HCT116 (cell line): Measurements from ENCODE around the gene KIFC3. TPM values are rescaled to one million over a fixed set of nuclear protein-coding genes. Genes with fewer than 3 reads are reported as not detected.

Experiments used
- ATAC-seq: fragments of 200-7000 bp; cut with Tn5 transposase; 2 replicates; pipeline ENCODE4 v1.9.1; 2020; ENCODE audit warnings: mild to moderate bottlenecking, moderate library complexity
- BruUV-seq: library from RNA; stranded (reverse); fragments of 400-500 nt; replicated peaks from 2 replicates; lab custom pipeline; 2021; lab: Mats Ljungman, UMichigan
- CTCF ChIA-PET: fragments of 300-600 bp; sonication (Branson Sonifier 250); formaldehyde crosslinking; loops from one replicate; lab custom pipeline; 2021; ENCODE audit warnings: antibody characterized with exemption; lab: Charles Lee
- POLR2A ChIA-PET: fragments of 300-600, 350-600 bp; sonication (Branson Sonifier 250); formaldehyde crosslinking; loops from one replicate; lab custom pipeline; 2021; ENCODE audit warnings: antibody characterized with exemption; lab: Charles Lee
- RAD21 ChIA-PET, 2 experiments: fragments of 300-600 bp; sonication (Branson Sonifier 250); formaldehyde crosslinking; loops; one replicate each; lab custom pipeline; 2023; ENCODE audit warnings: low total read pairs in 2 of 2; ENCODE audit not compliant: uncharacterized antibody in 2 of 2, unreplicated experiment in 2 of 2, low non-redundant PET in 1 of 2; lab: Charles Lee
- DNase-seq: peaks from one replicate; pipeline ENCODE4 v3.0.0-alpha.2; 2010; ENCODE audit warnings: low read depth, low spot score
- H2AFZ ChIP-seq: fragments of 200-600 bp; shearing (Covaris generic), sonication (generic); 2 replicates; pipeline ENCODE4 v1.6.1; 2017; ENCODE audit warnings: low read depth, mixed run types, mixed read lengths, antibody characterized with exemption, low read length; ENCODE audit not compliant: poor library complexity, severe bottlenecking
- H3K27ac ChIP-seq: 2 replicates; pipeline ENCODE4 v1.5.1; 2012; ENCODE audit warnings: low read depth, low read length
- H3K27me3 ChIP-seq: fragments of 200-600 bp; sonication (generic); 2 replicates; pipeline ENCODE4 v1.6.1; 2016; ENCODE audit warnings: mixed run types, low read length, mixed read lengths; ENCODE audit not compliant: insufficient read depth
- H3K36me3 ChIP-seq, 2 experiments: fragments of 200-500 bp in 1 of 2; fragments of 200-600 bp in 1 of 2; sonication (Bioruptor generic) in 1 of 2; sonication (generic) in 1 of 2; 2 replicates each; pipeline versions ENCODE4 v1.5.1 to v1.6.1; 2014 to 2016; ENCODE audit warnings: low read length in 2 of 2, inconsistent platforms in 1 of 2, mixed read lengths in 1 of 2, mixed run types in 1 of 2; ENCODE audit not compliant: insufficient read depth in 2 of 2, control insufficient read depth in 1 of 2
- H3K4me1 ChIP-seq, 2 experiments: fragments of 200-600 bp in 1 of 2; sonication (generic) in 1 of 2; 2 replicates each; pipeline versions ENCODE4 v1.5.1 to v1.6.1; 2012 to 2017; ENCODE audit warnings: low read length in 2 of 2, inconsistent platforms in 1 of 2, mild to moderate bottlenecking in 1 of 2, mixed read lengths in 1 of 2, mixed run types in 1 of 2, moderate library complexity in 1 of 2; ENCODE audit not compliant: insufficient read depth in 2 of 2, control insufficient read depth in 1 of 2
- H3K4me2 ChIP-seq: fragments of 200-600 bp; sonication (generic); 2 replicates; pipeline ENCODE4 v1.6.1; 2017; ENCODE audit warnings: mixed run types, low read length, mixed read lengths
- H3K4me3 ChIP-seq, 2 experiments: fragments of 200-600 bp in 1 of 2; sonication (generic) in 1 of 2; replicated peaks in 1 of 2; 2 replicates each; pipeline ENCODE4 v1.5.1; 2011 to 2016; ENCODE audit warnings: low read length in 2 of 2, control low read depth in 1 of 2, low read depth in 1 of 2, mild to moderate bottlenecking in 1 of 2, mixed read lengths in 1 of 2, mixed run types in 1 of 2
- H3K79me2 ChIP-seq: fragments of 200-600 bp; sonication (generic); 2 replicates; pipeline ENCODE4 v1.6.1; 2017; ENCODE audit warnings: mild to moderate bottlenecking, mixed run types, low read length, moderate library complexity, mixed read lengths; ENCODE audit not compliant: insufficient read depth
- H3K9ac ChIP-seq: fragments of 200-600 bp; sonication (generic); 2 replicates; pipeline ENCODE4 v1.6.1; 2016; ENCODE audit warnings: low read length, mixed read lengths
- H3K9me2 ChIP-seq: fragments of 200-600 bp; sonication (generic), shearing (Covaris generic); 2 replicates; pipeline ENCODE4 v1.6.1; 2017; ENCODE audit warnings: mixed run types, mild to moderate bottlenecking, moderate library complexity; ENCODE audit not compliant: insufficient read depth
- H3K9me3 ChIP-seq, 2 experiments: fragments of 200-500 bp in 1 of 2; fragments of 200-600 bp in 1 of 2; sonication (Bioruptor generic) in 1 of 2; sonication (generic) in 1 of 2; 2 replicates each; pipeline ENCODE4 v1.6.1; 2014 to 2017; ENCODE audit warnings: low read length in 2 of 2, mixed read lengths in 2 of 2, inconsistent platforms in 1 of 2, low read depth in 1 of 2, mild to moderate bottlenecking in 1 of 2, mixed run types in 1 of 2, moderate library complexity in 1 of 2; ENCODE audit not compliant: control insufficient read depth in 1 of 2, insufficient read depth in 1 of 2
- H4K20me1 ChIP-seq: fragments of 200-600 bp; sonication (generic), shearing (Covaris generic); 2 replicates; pipeline ENCODE4 v1.6.1; 2017; ENCODE audit warnings: mixed run types, mild to moderate bottlenecking, moderate library complexity; ENCODE audit not compliant: insufficient read depth
- CBX3 ChIP-seq: IDR thresholded peaks from 2 replicates; pipeline ENCODE4 v1.6.1; 2012; ENCODE audit warnings: low read depth
- CEBPB ChIP-seq: IDR thresholded peaks from 2 replicates; pipeline ENCODE4 v1.6.1; 2012; ENCODE audit warnings: low read depth
- EGR1 ChIP-seq: IDR thresholded peaks from 2 replicates; pipeline ENCODE4 v1.6.1; 2012; ENCODE audit warnings: low read depth
- EZH2 ChIP-seq: fragments of 200-600 bp; sonication (generic); IDR thresholded peaks from 2 replicates; pipeline ENCODE4 v1.6.1; 2017; ENCODE audit warnings: antibody characterized with exemption, mixed run types
- EZH2phosphoT487 ChIP-seq: fragments of 200-600 bp; IDR thresholded peaks from 2 replicates; pipeline ENCODE4 v1.6.1; 2018; ENCODE audit warnings: antibody characterized with exemption, borderline replicate concordance
- POLR2A ChIP-seq: IDR thresholded peaks from 2 replicates; pipeline ENCODE4 v1.7.0; 2011; ENCODE audit warnings: borderline replicate concordance; ENCODE audit not compliant: insufficient read depth, insufficient read length; ENCODE audit errors: extremely low read depth
- SIN3A ChIP-seq: IDR thresholded peaks from 2 replicates; pipeline ENCODE4 v1.6.1; 2012; ENCODE audit warnings: low read depth
- SRF ChIP-seq: IDR thresholded peaks from 2 replicates; pipeline ENCODE4 v1.6.1; 2012; ENCODE audit warnings: low read depth
- TCF7L2 ChIP-seq: IDR thresholded peaks from 2 replicates; pipeline ENCODE4 v1.7.0; 2011; ENCODE audit warnings: borderline replicate concordance, inconsistent platforms; ENCODE audit not compliant: insufficient read depth, insufficient read length; ENCODE audit errors: extremely low read depth
- ZFX ChIP-seq: fragments of 450-650 bp; IDR thresholded peaks from 2 replicates; pipeline ENCODE4 v1.6.1; 2017
- ZNF274 ChIP-seq: fragments of 200-500 bp; sonication (Bioruptor generic); IDR thresholded peaks from 2 replicates; pipeline ENCODE4 v1.6.1; 2014; ENCODE audit warnings: mild to moderate bottlenecking, low read depth, low read length, inconsistent platforms
- intact Hi-C: fragments of 100-400 bp; cut with micrococcal nuclease; formaldehyde crosslinking; loops from 2 replicates; pipeline ENCODE4 v1.10.0; 2022
- total RNA-seq: library from RNA; stranded (reverse); gene quantifications from one replicate; pipeline ENCODE4 v1.2.1, GENCODE V29; 2021; ENCODE audit not compliant: unreplicated experiment
- TF ChIP-seq, protein P1 (sequence below), 3 experiments: fragments of 200-600 bp in 1 of 3; sonication (generic) in 1 of 3; IDR thresholded peaks in 2 of 3; conservative IDR thresholded peaks in 1 of 3; 2 replicates each; pipeline ENCODE4 v1.5.1; 2012 to 2017; ENCODE audit warnings: low read depth in 2 of 3, low read length in 2 of 3, antibody characterized with exemption in 1 of 3, borderline replicate concordance in 1 of 3, control low read depth in 1 of 3, mild to moderate bottlenecking in 1 of 3, mixed read lengths in 1 of 3, mixed run types in 1 of 3, moderate library complexity in 1 of 3; ENCODE audit not compliant: insufficient read depth in 1 of 3
- TF ChIP-seq, protein P2 (sequence below): IDR thresholded peaks from 2 replicates; pipeline ENCODE4 v1.6.1; 2012
- TF ChIP-seq, protein P3 (sequence below): IDR thresholded peaks from 2 replicates; pipeline ENCODE4 v1.6.1; 2011; ENCODE audit warnings: mild to moderate bottlenecking, low read length, moderate library complexity; ENCODE audit not compliant: insufficient replicate concordance; ENCODE audit errors: extremely low read depth

KIFC3 gene
- total RNA-seq, 1 experiment from 2014 or later, result 31.9 TPM

DNA sequence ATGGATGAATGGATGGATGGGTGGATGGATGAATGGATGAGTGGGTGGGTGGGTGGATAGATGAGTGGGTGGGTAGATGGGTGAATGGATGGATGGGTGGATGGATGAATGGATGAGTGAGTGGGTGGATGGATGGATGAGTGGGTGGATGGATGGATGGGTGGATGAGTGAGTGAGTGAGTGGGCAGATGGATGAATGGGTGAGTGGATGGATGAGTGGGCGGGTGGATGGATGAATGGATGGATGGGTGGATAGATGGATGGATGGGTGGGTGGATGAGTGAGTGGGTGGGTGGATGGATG is 73.2 kb downstream of the KIFC3 start:
- H3K27ac ChIP-seq, result no peak overlapping the region
- no peaks in the 10 kb centered on the region for H3K79me2 ChIP-seq
- no peak for ATAC-seq
- RAD21 ChIA-PET, result no interaction called here
- H4K20me1 ChIP-seq, result no peaks in the 10 kb centered on the region
- no peak overlapping the region for H3K9ac ChIP-seq
- H3K9me3 ChIP-seq, result no peaks in the 10 kb centered on the region
- H3K36me3 ChIP-seq, result no peaks in the 10 kb centered on the region
- DNase-seq, result no peak
- peaks cover 0 to 4% of the 10 kb centered on the region in 2 experiments; a peak in 3 of 4 replicates for H3K4me1 ChIP-seq
- TF ChIP-seq SIN3A (no peak), TCF7L2 (no peak), POLR2A (no peak), ZNF274 (no peak), CBX3 (no peak), SRF (no peak), EZH2phosphoT487 (no peak), CEBPB (no peak), EGR1 (no peak), ZFX (no peak), EZH2 (no peak)
- TF ChIP-seq, protein P1, sequence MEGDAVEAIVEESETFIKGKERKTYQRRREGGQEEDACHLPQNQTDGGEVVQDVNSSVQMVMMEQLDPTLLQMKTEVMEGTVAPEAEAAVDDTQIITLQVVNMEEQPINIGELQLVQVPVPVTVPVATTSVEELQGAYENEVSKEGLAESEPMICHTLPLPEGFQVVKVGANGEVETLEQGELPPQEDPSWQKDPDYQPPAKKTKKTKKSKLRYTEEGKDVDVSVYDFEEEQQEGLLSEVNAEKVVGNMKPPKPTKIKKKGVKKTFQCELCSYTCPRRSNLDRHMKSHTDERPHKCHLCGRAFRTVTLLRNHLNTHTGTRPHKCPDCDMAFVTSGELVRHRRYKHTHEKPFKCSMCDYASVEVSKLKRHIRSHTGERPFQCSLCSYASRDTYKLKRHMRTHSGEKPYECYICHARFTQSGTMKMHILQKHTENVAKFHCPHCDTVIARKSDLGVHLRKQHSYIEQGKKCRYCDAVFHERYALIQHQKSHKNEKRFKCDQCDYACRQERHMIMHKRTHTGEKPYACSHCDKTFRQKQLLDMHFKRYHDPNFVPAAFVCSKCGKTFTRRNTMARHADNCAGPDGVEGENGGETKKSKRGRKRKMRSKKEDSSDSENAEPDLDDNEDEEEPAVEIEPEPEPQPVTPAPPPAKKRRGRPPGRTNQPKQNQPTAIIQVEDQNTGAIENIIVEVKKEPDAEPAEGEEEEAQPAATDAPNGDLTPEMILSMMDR (IDR thresholded peaks at IDR 0.05 in 2 of 3, conservative IDR thresholded peaks at IDR 0.05 in 1 of 3; ENCODE audit: borderline replicate concordance in 1 of 3, insufficient read depth in 1 of 3, low read depth in 2 of 3, low read length in 2 of 3), result no peak
- TF ChIP-seq, protein P2, sequence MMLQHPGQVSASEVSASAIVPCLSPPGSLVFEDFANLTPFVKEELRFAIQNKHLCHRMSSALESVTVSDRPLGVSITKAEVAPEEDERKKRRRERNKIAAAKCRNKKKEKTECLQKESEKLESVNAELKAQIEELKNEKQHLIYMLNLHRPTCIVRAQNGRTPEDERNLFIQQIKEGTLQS, result no peak
- TF ChIP-seq, protein P3, sequence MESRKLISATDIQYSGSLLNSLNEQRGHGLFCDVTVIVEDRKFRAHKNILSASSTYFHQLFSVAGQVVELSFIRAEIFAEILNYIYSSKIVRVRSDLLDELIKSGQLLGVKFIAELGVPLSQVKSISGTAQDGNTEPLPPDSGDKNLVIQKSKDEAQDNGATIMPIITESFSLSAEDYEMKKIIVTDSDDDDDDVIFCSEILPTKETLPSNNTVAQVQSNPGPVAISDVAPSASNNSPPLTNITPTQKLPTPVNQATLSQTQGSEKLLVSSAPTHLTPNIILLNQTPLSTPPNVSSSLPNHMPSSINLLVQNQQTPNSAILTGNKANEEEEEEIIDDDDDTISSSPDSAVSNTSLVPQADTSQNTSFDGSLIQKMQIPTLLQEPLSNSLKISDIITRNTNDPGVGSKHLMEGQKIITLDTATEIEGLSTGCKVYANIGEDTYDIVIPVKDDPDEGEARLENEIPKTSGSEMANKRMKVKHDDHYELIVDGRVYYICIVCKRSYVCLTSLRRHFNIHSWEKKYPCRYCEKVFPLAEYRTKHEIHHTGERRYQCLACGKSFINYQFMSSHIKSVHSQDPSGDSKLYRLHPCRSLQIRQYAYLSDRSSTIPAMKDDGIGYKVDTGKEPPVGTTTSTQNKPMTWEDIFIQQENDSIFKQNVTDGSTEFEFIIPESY, result no peak
- H3K4me2 ChIP-seq, result no peak overlapping the region
- H3K4me3 ChIP-seq, result no peak overlapping the region
- intact Hi-C loops, result loop anchor here (10.0 kb wide), 1 partner anchor 276 kb away; the partner anchor contains the start of genes USB1 and ZNF319
- no peaks in the 10 kb centered on the region for H3K9me2 ChIP-seq
- POLR2A ChIA-PET, result no interaction called here
- CTCF ChIA-PET, result no interaction called here
- no TSS peak for BruUV-seq
- no peak overlapping the region for H2AFZ ChIP-seq
- H3K27me3 ChIP-seq, result no peaks in the 10 kb centered on the region
